Activated CD8-positive, alpha-beta memory T cell treated with anti-CD3 and anti-CD28 coated beads, Interleukin-2, amount 50 U/mL, for 1 hour (primary cell): ENCODE results near the gene NARF.
"Not testable (repeated sequence)": the region's sequence is repeated elsewhere in the genome, so short reads cannot be mapped to it uniquely, and the experiment has no call there.

Experiments
- DNase-seq: peaks from one replicate; pipeline ENCODE4 v3.0.0-alpha.2; 2020; ENCODE audit errors: extremely low read depth

The NARF gene

GRCh38 chr17:82446124-82446523 is 12.4 kb upstream of the NARF start:
- DNase-seq, result no peak

- DNase-seq, result no peak
Measured at GRCh38 chr17:82446649-82447048, 11.9 kb upstream of the NARF start.

GRCh38 chr17:82447876-82448275 is 10.7 kb upstream of the NARF start:
- no peak for DNase-seq

- DNase-seq, result peak; percentile 57
Measured at GRCh38 chr17:82449131-82449882, 9.2 kb upstream of the NARF start.

- DNase-seq, result no peak
Measured at GRCh38 chr17:82449883-82450356, 8.6 kb upstream of the NARF start.

- peak; percentile 81 for DNase-seq
Measured at GRCh38 chr17:82450357-82451106, 8.0 kb upstream of the NARF start, which contains the start of gene CYBC1. Gene CYBC1 (minus strand): TSS chr17:82450752. CDS start chr17:82449254, 1,498 bp downstream.

GRCh38 chr17:82452162-82452561 is 6.4 kb upstream of the NARF start:
- no peak for DNase-seq

- DNase-seq, result not testable (repeated sequence)
Measured at GRCh38 chr17:82453151-82453550, 5.4 kb upstream of the NARF start.

- DNase-seq, result not testable (repeated sequence)
Measured at GRCh38 chr17:82453706-82454105, 4.8 kb upstream of the NARF start.

- DNase-seq, result no peak
Measured at GRCh38 chr17:82457073-82457928, 1.2 kb upstream of the NARF start.

GRCh38 chr17:82457929-82458178 is 687 bp upstream of the NARF start:
- DNase-seq, result peak; percentile 88

- no peak for DNase-seq
Measured at GRCh38 chr17:82458885-82459424, 414 bp downstream of the NARF start.

- DNase-seq, result not testable (repeated sequence)
Measured at GRCh38 chr17:82459936-82460335, 1.4 kb downstream of the NARF start.

- DNase-seq, result no peak
Measured at GRCh38 chr17:82461827-82462524, 3.4 kb downstream of the NARF start.

GRCh38 chr17:82463391-82463790 is 4.8 kb downstream of the NARF start:
- DNase-seq, result no peak

GRCh38 chr17:82463925-82464566 is 5.5 kb downstream of the NARF start:
- no peak for DNase-seq

GRCh38 chr17:82464567-82464929 is 6.0 kb downstream of the NARF start:
- no peak for DNase-seq

- no peak for DNase-seq
Measured at GRCh38 chr17:82465023-82465603, 6.6 kb downstream of the NARF start.

- DNase-seq, result no peak
Measured at GRCh38 chr17:82468692-82469091, 10.2 kb downstream of the NARF start.

- DNase-seq, result no peak
Measured at GRCh38 chr17:82470065-82470464, 11.5 kb downstream of the NARF start.
